Measurements from ENCODE around the gene PARVG.

PARVG gene

DNA sequence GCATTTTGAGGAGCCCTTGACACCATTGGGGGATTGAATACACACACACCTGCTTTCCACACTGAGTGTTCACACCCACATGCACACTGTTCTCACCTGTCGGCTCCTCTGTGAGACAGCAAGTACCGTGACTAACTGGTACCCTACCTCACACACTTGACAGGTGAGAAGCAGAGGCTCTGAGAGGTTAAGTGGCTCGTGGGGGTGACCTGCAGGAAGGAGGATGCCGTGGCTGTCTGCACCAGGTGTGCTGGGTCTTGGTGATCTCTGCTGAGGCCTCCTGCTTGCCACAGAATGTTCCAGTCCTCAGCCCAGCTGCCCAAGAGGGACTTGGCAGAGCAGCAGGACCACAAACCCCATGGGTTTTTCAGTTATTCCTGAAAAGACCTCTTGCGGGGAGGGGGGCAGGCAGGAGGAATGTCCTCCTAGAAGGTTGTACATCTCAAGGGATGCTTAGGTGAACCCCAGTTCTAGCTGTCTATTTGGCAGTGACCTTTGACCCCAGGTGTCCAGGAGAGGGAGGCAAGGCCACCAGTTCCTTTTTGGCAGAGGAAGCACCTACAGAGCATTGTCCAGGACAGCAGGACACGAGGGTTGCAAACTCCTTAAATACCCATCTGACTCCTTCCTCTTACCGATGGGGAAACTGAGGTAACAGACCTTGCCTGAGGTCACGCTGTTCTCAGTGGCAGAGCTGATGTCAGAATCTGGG, 66.0 kb downstream of the PARVG start:
- H3K27me3 ChIP-seq (ENCODE audit: control insufficient read depth in 1 of 2, insufficient read depth in 2 of 2, low read length in 2 of 2) = no peaks in the 10 kb centered on the region
- no peak overlapping the region for H3K27ac ChIP-seq (ENCODE audit: low read depth, low read length)
- H3K36me3 ChIP-seq (ENCODE audit: control insufficient read depth in 1 of 2, insufficient read depth in 2 of 2, low read length in 2 of 2) = no peaks in the 10 kb centered on the region
- H3K9me3 ChIP-seq (ENCODE audit: control insufficient read depth in 1 of 2, low read length in 2 of 2) = peaks cover 0 to 12% of the 10 kb centered on the region in 2 donors
- no peak overlapping the region for H3K4me3 ChIP-seq (ENCODE audit: low read depth in 1 of 2, low read length in 2 of 2)
- H3K9ac ChIP-seq (ENCODE audit: low read depth in 1 of 2, low read length in 2 of 2) = no peak overlapping the region
- H3K4me1 ChIP-seq (ENCODE audit: control insufficient read depth in 1 of 2, insufficient read depth in 2 of 2, low read length in 2 of 2) = no peaks in the 10 kb centered on the region

DNA sequence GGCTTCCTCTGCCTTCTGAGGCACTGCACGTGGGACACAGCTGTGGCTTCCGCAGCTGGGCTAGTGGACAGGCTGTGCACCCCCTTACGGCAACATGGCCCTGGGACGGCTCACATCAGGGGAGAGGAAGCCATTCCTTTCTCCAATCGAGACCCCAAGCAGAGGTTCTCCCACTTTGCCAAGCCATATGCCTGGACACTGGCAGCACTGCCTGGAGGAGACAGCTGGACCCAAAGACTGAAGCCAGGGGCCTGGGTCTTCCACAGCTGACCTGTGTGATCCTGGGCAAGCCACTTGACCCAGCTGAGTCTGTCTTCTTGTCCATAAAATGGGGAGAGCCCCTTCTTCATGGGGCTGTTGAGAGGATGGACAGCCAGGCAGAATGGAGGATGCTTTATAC, 66.6 kb downstream of the PARVG start:
- Histone ChIP-seq H3K27ac (ENCODE audit: low read depth, low read length) (no peak overlapping the region), H3K9me3 (ENCODE audit: control insufficient read depth in 1 of 2, low read length in 2 of 2) (peaks cover 0 to 12% of the 10 kb centered on the region in 2 donors), H3K4me3 (ENCODE audit: low read depth in 1 of 2, low read length in 2 of 2) (no peak overlapping the region), H3K27me3 (ENCODE audit: control insufficient read depth in 1 of 2, insufficient read depth in 2 of 2, low read length in 2 of 2) (no peaks in the 10 kb centered on the region), H3K9ac (ENCODE audit: low read depth in 1 of 2, low read length in 2 of 2) (no peak overlapping the region), H3K4me1 (ENCODE audit: control insufficient read depth in 1 of 2, insufficient read depth in 2 of 2, low read length in 2 of 2) (no peaks in the 10 kb centered on the region), H3K36me3 (ENCODE audit: control insufficient read depth in 1 of 2, insufficient read depth in 2 of 2, low read length in 2 of 2) (no peaks in the 10 kb centered on the region)

DNA sequence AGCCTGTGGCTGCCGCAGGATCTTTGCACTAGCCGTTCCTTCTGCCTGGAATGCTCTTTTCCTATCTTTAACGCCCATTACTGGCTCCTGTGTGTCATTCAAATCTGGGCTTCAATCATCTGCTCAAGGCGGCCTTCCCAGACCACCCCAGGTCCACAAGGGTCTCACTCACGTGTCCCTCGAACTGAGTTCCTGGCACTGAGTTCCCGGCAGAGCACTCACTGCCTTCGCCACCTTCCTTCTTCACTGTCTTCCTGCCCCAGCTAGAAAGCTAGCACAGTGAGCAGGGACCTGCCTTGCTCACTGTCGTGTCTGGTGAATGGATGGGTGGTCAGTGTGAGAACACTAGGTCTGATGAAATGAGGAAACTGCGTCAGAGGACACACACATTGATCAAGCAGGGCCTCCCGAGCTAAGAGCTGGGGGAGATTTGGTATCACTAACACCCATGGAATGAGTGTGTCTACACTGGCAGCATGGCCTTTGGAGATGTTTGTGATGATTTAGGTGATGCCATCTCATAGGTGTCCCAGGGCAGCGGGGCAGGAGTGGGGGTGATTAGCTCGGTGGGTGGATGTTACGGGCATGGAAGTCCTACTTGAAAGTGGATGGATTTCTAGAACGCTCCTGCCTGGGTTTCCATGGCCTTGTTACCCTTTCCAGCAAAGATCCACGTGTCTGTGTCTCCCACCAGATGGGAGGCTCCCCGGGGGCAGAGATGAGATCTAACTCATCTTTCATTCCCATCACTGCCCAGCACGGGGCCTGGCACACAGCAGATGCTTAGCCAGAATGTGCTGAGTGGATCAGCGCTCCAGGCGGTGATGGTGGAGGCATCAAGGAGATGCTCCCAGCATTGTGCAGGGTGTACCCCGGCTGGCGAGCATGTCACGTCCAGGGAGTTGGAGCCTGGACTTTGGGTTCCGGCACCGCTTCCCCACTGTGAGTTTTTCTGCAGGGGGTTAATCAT, 67.5 kb downstream of the PARVG start:
- Histone ChIP-seq H3K36me3 (ENCODE audit: control insufficient read depth in 1 of 2, insufficient read depth in 2 of 2, low read length in 2 of 2) (no peaks in the 10 kb centered on the region), H3K4me1 (ENCODE audit: control insufficient read depth in 1 of 2, insufficient read depth in 2 of 2, low read length in 2 of 2) (no peaks in the 10 kb centered on the region), H3K9me3 (ENCODE audit: control insufficient read depth in 1 of 2, low read length in 2 of 2) (peaks cover 0 to 12% of the 10 kb centered on the region in 2 donors), H3K9ac (ENCODE audit: low read depth in 1 of 2, low read length in 2 of 2) (no peak overlapping the region), H3K27ac (ENCODE audit: low read depth, low read length) (no peak overlapping the region), H3K4me3 (ENCODE audit: low read depth in 1 of 2, low read length in 2 of 2) (no peak overlapping the region), H3K27me3 (ENCODE audit: control insufficient read depth in 1 of 2, insufficient read depth in 2 of 2, low read length in 2 of 2) (no peaks in the 10 kb centered on the region)

DNA sequence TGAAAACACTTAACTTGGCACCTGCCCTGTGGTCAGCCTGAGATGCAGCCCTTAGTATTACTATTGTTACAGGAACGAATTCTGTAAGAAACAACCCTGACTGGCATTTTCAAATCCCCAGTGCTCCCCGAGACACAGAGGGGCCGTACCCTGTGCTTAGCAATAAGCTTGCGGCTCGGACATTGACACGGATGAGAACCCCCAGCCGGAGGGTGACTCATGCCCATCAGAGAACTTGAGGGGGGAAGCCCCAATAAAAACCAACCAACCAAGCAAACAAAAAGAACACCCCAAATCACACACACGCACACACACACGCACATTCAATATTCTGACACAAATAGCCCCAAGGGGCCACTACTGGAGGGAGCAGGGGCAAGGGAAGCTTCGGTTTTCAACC, 68.2 kb downstream of the PARVG start:
- Histone ChIP-seq H3K4me3 (ENCODE audit: low read depth in 1 of 2, low read length in 2 of 2) (no peak overlapping the region), H3K9ac (ENCODE audit: low read depth in 1 of 2, low read length in 2 of 2) (no peak overlapping the region), H3K36me3 (ENCODE audit: control insufficient read depth in 1 of 2, insufficient read depth in 2 of 2, low read length in 2 of 2) (no peaks in the 10 kb centered on the region), H3K4me1 (ENCODE audit: control insufficient read depth in 1 of 2, insufficient read depth in 2 of 2, low read length in 2 of 2) (no peaks in the 10 kb centered on the region), H3K27me3 (ENCODE audit: control insufficient read depth in 1 of 2, insufficient read depth in 2 of 2, low read length in 2 of 2) (no peaks in the 10 kb centered on the region), H3K27ac (ENCODE audit: low read depth, low read length) (no peak overlapping the region), H3K9me3 (ENCODE audit: control insufficient read depth in 1 of 2, low read length in 2 of 2) (peaks cover 0 to 12% of the 10 kb centered on the region in 2 donors)

DNA sequence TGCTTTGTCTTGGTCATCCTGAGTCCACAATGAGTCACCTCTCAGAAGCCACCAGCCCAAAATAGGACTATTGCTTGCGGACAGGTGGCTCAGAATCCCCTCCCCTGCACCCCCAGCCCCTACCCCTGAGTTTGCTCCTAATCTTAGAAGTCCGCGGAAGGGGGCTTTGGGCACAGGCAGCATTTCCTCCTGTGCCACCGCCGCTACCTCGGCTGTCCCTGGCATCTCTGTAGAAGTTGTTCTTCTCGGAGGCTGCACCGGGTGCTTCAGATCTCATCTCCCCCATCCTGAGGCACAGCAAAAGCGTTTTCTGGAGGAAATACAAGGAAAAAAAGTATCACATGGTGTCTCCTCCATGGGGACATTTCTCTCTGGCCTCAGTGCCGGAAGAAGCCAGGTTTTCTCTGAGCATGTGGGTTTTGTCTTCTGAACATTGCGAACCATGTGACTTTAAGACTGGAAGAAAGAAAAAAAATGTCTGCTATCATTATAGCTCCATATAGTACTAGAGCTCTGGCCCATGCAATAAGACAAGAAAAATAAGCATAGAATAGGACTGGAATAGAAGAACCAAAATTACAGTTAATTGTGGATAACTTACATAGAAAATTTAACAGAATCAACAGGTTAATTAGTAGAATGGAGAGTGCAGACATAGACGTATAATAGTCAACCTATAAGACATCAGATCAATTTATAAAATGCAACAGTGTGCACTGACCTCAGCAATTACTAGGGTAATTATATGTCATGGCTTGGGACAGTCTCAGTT, 68.8 kb downstream of the PARVG start:
- Histone ChIP-seq H3K9me3 (ENCODE audit: control insufficient read depth in 1 of 2, low read length in 2 of 2) (peaks cover 0 to 12% of the 10 kb centered on the region in 2 donors), H3K27me3 (ENCODE audit: control insufficient read depth in 1 of 2, insufficient read depth in 2 of 2, low read length in 2 of 2) (no peaks in the 10 kb centered on the region), H3K27ac (ENCODE audit: low read depth, low read length) (no peak overlapping the region), H3K36me3 (ENCODE audit: control insufficient read depth in 1 of 2, insufficient read depth in 2 of 2, low read length in 2 of 2) (no peaks in the 10 kb centered on the region), H3K9ac (ENCODE audit: low read depth in 1 of 2, low read length in 2 of 2) (no peak overlapping the region), H3K4me3 (ENCODE audit: low read depth in 1 of 2, low read length in 2 of 2) (no peak overlapping the region), H3K4me1 (ENCODE audit: control insufficient read depth in 1 of 2, insufficient read depth in 2 of 2, low read length in 2 of 2) (no peaks in the 10 kb centered on the region)

DNA sequence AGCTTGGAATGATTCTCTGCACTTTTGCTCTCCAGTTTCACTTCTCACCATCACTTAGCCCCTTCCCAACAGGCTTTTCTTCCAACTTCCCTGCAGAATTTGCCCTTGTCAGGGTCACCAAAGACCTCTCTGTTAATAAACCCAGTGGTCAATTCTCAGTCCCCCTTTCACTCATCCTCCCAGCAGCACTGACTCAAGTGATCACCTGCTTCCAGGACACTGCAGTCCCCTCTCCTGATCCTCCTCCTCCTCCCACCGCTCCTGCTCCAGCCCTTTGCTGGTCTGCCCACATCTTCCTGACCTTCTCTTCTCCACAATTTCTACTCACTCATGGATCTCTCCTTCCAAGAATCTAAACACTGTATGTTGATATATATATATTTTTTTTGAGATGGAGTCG, 74.1 kb downstream of the PARVG start:
- Histone ChIP-seq H3K27ac (ENCODE audit: low read depth, low read length) (no peak overlapping the region), H3K4me3 (ENCODE audit: low read depth in 1 of 2, low read length in 2 of 2) (no peak overlapping the region), H3K9ac (ENCODE audit: low read depth in 1 of 2, low read length in 2 of 2) (no peak overlapping the region), H3K9me3 (ENCODE audit: control insufficient read depth in 1 of 2, low read length in 2 of 2) (peaks cover 0 to 7% of the 10 kb centered on the region in 2 donors), H3K27me3 (ENCODE audit: control insufficient read depth in 1 of 2, insufficient read depth in 2 of 2, low read length in 2 of 2) (no peaks in the 10 kb centered on the region), H3K4me1 (ENCODE audit: control insufficient read depth in 1 of 2, insufficient read depth in 2 of 2, low read length in 2 of 2) (no peaks in the 10 kb centered on the region), H3K36me3 (ENCODE audit: control insufficient read depth in 1 of 2, insufficient read depth in 2 of 2, low read length in 2 of 2) (no peaks in the 10 kb centered on the region)

DNA sequence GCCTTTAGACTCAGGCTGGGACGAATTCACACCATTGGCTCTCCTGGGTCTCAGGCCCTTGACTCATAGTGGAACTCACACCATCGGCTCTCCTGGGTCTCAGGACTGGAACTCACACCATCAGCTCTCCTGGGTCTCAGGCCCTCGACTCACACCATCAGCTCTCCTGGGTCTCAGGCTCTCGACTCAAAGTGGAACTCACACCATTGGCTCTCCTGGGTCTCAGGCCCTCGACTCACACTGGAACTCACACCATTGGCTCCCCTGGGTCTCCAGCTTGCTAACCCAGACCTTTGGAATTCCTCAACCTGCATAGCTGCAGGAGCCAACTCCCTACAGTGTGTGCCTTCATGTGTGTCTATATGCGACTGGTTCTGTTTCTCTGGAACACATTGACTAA, 75.4 kb downstream of the PARVG start:
- Histone ChIP-seq H3K9me3 (ENCODE audit: control insufficient read depth in 1 of 2, low read length in 2 of 2) (no peaks in the 10 kb centered on the region), H3K27me3 (ENCODE audit: control insufficient read depth in 1 of 2, insufficient read depth in 2 of 2, low read length in 2 of 2) (no peaks in the 10 kb centered on the region), H3K4me1 (ENCODE audit: control insufficient read depth in 1 of 2, insufficient read depth in 2 of 2, low read length in 2 of 2) (no peaks in the 10 kb centered on the region), H3K9ac (ENCODE audit: low read depth in 1 of 2, low read length in 2 of 2) (no peak overlapping the region), H3K4me3 (ENCODE audit: low read depth in 1 of 2, low read length in 2 of 2) (no peak overlapping the region), H3K36me3 (ENCODE audit: control insufficient read depth in 1 of 2, insufficient read depth in 2 of 2, low read length in 2 of 2) (no peaks in the 10 kb centered on the region), H3K27ac (ENCODE audit: low read depth, low read length) (no peak overlapping the region)

DNA sequence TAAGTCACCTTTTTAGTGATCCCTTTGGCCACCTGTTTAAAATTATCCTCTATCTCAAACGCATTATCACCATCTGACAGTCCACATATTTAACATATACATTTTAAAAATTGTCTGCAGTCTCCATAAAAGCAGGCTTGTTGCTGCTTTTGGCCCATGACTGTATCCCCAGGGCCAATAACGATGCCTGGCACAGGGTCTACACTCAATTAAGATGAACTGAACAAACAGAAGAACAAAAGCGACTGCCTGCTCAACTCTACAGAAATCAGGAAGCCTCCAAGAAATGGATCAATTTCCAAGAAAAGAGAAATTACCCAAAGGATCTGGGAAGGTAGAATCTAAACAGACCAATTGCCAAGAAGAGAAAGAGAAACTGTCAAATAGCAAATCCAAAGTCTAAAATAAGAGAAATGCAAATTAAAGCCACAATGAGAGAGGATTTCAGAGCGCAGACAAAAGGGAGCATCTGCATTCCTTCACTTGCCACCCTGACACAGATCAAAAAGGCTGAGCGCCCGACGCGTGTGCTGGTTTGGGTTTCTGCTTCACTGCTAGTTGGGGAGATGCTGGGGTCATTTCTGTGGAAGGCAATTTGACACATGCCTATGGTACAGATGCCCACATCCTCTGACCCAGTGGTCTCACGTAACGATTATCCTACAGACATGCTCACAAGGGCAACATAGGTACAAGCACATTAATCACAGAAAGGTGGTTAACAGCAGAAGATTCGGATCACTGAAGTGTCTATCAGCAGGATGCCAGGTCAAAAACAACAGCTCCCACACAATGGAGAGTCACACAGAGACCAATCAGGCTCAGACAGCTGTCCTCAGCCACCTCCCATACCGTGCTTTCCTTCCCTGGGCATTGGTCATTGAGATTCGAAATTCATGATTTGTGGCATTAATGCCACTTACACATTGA, 76.1 kb downstream of the PARVG start:
- no peak overlapping the region for H3K4me3 ChIP-seq (ENCODE audit: low read depth in 1 of 2, low read length in 2 of 2)
- no peak overlapping the region for H3K27ac ChIP-seq (ENCODE audit: low read depth, low read length)
- H3K4me1 ChIP-seq (ENCODE audit: control insufficient read depth in 1 of 2, insufficient read depth in 2 of 2, low read length in 2 of 2) = no peaks in the 10 kb centered on the region
- no peak overlapping the region for H3K9ac ChIP-seq (ENCODE audit: low read depth in 1 of 2, low read length in 2 of 2)
- H3K9me3 ChIP-seq (ENCODE audit: control insufficient read depth in 1 of 2, low read length in 2 of 2) = no peaks in the 10 kb centered on the region
- no peaks in the 10 kb centered on the region for H3K27me3 ChIP-seq (ENCODE audit: control insufficient read depth in 1 of 2, insufficient read depth in 2 of 2, low read length in 2 of 2)
- H3K36me3 ChIP-seq (ENCODE audit: control insufficient read depth in 1 of 2, insufficient read depth in 2 of 2, low read length in 2 of 2) = no peaks in the 10 kb centered on the region

Measured in duodenal mucosa (tissue), 2 donors.